DLD1 (cell line): ENCODE results near the gene ACSM3.
"Not testable (repeated sequence)": the region's sequence is repeated elsewhere in the genome, so short reads cannot be mapped to it uniquely, and the experiment has no call there.

Experiments
- in situ Hi-C: cut with HindIII; loops from 2 replicates; pipeline ENCODE4 v1.10.0; 2017; ENCODE audit warnings: low sequenced_read_pairs

The ACSM3 gene, protein sequence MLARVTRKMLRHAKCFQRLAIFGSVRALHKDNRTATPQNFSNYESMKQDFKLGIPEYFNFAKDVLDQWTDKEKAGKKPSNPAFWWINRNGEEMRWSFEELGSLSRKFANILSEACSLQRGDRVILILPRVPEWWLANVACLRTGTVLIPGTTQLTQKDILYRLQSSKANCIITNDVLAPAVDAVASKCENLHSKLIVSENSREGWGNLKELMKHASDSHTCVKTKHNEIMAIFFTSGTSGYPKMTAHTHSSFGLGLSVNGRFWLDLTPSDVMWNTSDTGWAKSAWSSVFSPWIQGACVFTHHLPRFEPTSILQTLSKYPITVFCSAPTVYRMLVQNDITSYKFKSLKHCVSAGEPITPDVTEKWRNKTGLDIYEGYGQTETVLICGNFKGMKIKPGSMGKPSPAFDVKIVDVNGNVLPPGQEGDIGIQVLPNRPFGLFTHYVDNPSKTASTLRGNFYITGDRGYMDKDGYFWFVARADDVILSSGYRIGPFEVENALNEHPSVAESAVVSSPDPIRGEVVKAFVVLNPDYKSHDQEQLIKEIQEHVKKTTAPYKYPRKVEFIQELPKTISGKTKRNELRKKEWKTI

DNA sequence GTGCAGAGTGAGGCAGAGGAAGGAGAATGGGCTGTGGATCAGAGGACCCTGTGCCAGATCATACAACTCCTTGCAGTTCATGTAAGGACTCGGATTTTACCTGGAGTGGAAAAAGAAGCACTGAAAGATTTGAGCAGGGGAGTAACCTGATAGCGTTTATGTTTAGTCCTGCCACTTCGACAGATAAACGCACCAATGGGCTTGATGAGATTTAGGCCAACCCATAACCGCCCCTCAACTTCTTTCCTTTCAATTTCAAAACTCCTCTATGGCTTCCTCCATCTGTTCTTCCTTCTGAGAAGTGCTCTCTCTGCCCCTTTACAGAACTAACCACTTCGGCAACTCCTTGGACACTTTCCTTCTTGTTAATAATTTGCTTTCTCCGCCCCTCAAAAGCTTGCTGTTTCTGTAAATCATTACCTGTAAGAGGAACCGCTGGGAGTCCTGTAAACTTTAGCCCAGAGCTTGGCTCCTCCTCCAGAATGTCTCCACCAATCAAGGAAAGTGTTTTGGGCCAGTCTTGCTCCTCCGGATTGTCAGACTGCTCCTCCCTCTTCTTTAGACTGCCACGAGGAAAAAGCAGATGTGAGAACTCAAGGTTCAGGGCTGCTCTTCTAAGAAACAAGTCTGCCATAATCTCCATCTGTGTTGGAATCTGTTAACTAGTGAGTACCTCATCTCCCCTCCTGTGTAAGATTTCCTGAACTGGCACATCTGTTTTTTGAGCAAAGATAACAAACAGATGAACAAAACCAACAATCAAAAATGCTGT is at the start of gene ACSM3:
TSS of gene ACSM3 (plus strand) at position 554 of the 772 bp plus-strand sequence. CDS start 6,021 bp downstream, outside the sequence.
- in situ Hi-C loops, result no loop called here

GRCh38 chr16:20717718-20718117 is 46.1 kb upstream of the ACSM3 start:
- in situ Hi-C loops, result not testable (repeated sequence)

- in situ Hi-C loops, result no loop called here
Observed at GRCh38 chr16:20720251-20720650, 43.6 kb upstream of the ACSM3 start.

- in situ Hi-C loops, result no loop called here
Observed at GRCh38 chr16:20726661-20727060, 37.2 kb upstream of the ACSM3 start.

DNA sequence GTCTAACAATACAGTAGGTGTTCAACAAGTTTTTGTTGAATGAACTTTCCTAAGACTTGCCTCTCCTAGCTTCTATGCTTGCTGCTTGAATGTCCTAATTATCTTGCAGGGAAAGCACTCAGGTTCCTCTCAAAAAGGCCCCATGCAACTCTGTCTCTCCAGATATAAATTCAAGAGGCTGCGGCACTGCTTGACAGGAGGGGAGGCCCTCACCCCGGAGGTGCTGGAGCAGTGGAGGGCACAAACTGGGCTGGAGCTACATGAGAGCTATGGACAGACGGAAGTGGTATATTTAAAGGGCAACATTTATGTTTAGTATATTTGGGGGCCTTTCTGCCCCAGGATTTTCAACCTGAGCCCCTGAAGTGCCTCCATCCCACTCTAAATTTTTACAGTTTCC is 36.6 kb upstream of the ACSM3 start:
- in situ Hi-C loops, result no loop called here

GRCh38 chr16:20729141-20729540 is 34.7 kb upstream of the ACSM3 start:
- in situ Hi-C loops, result no loop called here

GRCh38 chr16:20734056-20734455 is 29.8 kb upstream of the ACSM3 start:
- in situ Hi-C loops, result no loop called here

DNA sequence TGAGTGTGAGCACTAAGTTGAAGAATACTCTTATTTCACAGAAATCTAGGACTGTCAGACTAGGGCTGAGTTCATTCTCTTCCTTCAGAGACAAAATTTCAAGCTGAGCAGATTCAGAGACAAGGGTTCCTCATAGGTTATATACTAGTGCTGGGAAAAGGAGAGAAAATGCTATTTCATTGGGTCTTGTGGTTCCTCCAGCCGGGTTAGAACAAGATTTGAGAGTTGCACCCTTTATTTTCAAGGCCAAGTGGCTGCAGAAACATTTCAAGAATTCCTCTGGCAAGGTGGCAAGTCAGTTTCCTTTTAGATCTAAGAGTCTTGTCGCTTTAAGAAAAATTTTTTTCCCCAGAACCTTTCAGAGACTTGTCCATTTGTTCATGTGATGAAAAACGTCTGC is 29.0 kb upstream of the ACSM3 start:
- in situ Hi-C loops, result no loop called here

DNA sequence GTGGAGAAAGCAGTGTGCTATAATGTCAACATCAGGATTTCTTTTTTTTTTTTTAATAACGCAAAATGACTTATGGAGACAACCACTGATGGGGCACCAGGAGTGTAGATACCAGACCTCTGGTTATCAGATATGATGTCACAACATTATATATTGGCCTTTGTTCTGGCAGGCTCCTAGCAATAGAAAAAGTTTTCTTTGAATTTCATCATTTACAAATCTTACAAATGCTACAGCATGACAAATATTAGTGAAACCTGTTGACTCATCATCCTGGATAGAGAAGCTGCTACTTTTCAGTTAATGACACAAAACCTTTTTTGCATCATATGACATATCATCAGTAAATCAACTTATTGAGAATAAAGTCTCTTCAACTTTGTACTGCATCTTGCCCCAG is 28.3 kb upstream of the ACSM3 start:
- in situ Hi-C loops, result no loop called here

DNA sequence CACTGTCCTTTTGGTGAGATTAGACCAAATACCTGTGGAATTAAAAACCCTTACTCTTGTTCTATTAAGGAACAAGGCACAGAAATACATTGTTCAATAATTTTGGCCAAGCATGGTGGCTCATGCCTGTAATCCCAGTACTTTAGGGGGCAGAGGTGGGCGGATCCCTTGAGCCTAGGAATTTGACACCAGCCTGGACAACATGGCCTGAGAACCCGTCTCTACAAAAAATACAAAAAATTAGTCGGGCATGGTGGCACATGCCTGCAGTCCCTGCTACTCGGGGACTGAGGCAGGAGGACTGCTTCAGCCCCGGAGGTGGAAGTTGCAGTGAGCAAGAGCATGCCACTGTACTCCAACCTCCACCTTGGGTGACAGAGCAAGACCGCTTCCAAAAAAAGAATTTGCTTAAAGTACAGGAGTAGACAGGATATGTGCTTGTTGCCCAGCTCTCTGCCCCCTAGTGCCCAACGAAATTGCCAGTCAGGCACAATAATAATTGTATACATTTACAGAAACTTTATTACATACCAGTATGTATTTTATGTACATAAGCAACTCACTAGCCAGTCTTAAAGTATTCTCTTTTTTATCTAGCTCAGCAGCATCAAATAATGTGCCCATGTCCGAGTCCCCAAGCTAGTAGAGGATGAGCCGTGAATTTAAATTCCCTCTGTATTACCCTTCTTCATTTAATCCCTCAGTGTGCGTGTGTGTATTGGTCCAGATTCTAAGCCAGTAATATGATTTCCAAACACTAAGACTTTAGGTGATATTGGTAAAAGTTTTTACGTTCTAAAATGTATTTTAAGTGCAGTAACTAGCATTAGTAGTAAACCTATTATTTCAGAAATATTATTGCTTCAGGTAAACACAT is 23.6 kb upstream of the ACSM3 start:
- in situ Hi-C loops, result no loop called here

GRCh38 chr16:20740901-20741521 is 22.8 kb upstream of the ACSM3 start:
- in situ Hi-C loops, result no loop called here

GRCh38 chr16:20741554-20742285 is 22.1 kb upstream of the ACSM3 start, which contains the start of gene THUMPD1:
THUMPD1 (minus strand) TSS chr16:20741818; CDS start chr16:20741739, 79 bp downstream.
- in situ Hi-C loops, result no loop called here

- in situ Hi-C loops, result no loop called here
Observed at GRCh38 chr16:20743591-20743990, 20.2 kb upstream of the ACSM3 start.

GRCh38 chr16:20744922-20745440 is 18.8 kb upstream of the ACSM3 start:
- in situ Hi-C loops, result no loop called here

DNA sequence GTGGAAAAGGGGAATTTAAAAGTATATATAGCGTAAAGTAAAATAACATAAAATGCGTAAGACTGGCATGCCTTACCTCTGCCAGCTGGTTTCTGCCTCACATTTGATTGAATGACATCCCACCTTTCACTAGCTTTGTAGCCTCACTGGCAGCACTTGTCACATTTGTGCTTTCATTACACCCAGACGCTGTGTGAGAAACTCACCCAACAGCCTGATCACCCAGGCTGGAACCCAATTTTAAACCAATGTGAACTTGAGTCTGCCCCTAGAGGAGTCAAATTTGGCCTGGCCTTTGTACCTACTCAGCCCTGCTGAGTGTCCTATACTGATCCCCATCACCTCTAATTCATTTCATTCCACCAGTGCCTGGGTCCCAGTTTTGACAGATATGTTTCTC is 17.4 kb upstream of the ACSM3 start:
- in situ Hi-C loops, result no loop called here

GRCh38 chr16:20747030-20747816 is 16.6 kb upstream of the ACSM3 start:
- in situ Hi-C loops, result no loop called here

GRCh38 chr16:20749474-20749873 is 14.3 kb upstream of the ACSM3 start:
- in situ Hi-C loops, result no loop called here

DNA sequence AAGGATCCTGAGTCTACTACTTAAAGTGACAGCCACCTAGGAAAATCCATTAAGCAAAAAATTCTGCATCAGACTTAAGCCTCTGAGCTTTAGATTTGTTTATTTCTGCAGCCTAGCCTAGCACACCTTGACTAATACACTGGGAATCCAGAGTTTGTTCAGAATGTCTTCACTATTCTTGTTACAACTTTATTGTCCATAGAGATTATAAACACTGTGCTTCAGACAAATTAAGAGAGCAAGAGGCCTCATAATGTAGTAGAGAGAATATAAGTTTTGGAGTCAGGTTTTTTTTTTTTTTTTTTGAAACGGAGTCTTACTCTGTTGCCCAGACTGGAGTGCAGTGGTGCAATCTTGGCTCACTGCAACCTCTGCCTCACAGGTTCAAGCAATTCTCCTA is 13.3 kb upstream of the ACSM3 start:
- in situ Hi-C loops, result no loop called here

- in situ Hi-C loops, result no loop called here
Observed at GRCh38 chr16:20753727-20754126, 10.1 kb upstream of the ACSM3 start.
